Measurements from ENCODE around the gene HLX. TPM values are rescaled to one million over a fixed set of nuclear protein-coding genes. Genes with fewer than 3 reads are reported as not detected.

The HLX gene
- total RNA-seq, 1 donor = 19.9 TPM

- no peak overlapping the region for H3K4me3 ChIP-seq (ENCODE audit: low read depth, low read length)
- no peak for DNase-seq (ENCODE audit: low read depth)
- TF ChIP-seq, protein P1, sequence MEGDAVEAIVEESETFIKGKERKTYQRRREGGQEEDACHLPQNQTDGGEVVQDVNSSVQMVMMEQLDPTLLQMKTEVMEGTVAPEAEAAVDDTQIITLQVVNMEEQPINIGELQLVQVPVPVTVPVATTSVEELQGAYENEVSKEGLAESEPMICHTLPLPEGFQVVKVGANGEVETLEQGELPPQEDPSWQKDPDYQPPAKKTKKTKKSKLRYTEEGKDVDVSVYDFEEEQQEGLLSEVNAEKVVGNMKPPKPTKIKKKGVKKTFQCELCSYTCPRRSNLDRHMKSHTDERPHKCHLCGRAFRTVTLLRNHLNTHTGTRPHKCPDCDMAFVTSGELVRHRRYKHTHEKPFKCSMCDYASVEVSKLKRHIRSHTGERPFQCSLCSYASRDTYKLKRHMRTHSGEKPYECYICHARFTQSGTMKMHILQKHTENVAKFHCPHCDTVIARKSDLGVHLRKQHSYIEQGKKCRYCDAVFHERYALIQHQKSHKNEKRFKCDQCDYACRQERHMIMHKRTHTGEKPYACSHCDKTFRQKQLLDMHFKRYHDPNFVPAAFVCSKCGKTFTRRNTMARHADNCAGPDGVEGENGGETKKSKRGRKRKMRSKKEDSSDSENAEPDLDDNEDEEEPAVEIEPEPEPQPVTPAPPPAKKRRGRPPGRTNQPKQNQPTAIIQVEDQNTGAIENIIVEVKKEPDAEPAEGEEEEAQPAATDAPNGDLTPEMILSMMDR (IDR thresholded peaks at IDR 0.05; ENCODE audit: insufficient read depth, low read depth, low read length) = no peak
Observed at GRCh38 chr1:220886470-220887201, 7.4 kb downstream of the HLX start.

DNA sequence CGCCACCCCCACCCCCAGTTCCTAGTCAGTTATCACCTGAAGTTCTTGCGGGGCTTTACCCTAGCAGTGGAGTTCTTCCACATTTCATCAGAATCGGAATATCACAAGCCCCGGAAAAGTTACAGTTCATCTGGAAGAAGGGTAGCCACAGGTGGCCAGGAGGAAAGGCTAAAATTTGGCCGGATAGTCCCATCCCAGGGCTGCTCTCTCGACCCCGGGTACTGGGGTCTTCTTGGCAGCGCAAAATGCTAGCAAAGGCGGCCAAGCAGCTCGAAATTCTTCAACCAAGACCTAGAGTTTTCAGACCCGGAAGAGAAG lies 7.9 kb downstream of the HLX start:
- H3K4me3 ChIP-seq (ENCODE audit: low read depth, low read length) = no peak overlapping the region

DNA sequence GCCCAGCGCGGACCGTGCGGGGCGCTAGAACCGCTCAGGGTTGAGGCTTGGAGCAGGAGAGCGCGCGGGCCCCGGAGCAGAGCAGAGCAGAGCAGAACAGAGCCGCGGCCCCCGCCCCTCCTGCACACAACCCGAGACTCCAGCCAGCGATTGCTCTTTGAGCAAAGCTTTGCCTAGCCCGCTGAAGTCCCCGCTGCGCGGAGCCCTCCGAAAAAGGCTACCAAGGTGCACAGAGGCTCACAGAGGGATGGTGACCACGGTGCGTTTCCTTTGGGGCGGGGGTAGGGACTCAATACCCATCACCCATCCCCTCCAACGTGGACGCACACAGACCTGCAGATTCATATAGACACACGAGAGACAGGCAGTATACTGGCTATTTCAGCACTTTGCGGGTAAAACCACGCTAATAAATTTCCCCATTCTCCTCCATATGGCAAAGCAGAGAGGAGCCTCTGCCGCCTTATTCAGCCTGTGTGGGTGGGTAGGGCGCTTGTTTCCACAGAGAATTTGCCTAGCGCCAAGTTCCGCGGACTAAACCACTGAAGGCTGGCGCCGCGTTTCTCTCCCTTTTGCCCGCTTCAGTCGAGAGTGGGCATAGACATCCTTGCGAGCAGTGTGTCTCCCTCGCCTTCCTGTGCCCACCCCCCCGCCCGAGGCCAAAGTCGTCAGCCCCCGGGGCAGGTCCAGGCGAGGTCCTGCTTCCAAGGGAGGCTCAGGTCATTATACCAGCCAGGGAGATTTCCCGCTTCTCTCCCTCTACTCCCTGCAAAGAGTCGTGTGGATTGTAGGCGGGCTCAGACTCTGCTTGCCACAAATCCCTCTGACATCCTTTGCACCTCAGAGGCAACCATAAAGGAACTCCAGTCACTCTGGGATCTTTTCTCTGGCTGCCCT lies 8.5 kb downstream of the HLX start:
- H3K4me3 ChIP-seq (ENCODE audit: low read depth, low read length) = peak overlapping the region; percentile 27
- DNase-seq (ENCODE audit: low read depth) = peak; percentile 37
- TF ChIP-seq, protein P1 (IDR thresholded peaks at IDR 0.05; ENCODE audit: insufficient read depth, low read depth, low read length) = no peak

More for the DNA sequence above, 7.9 kb downstream of the HLX start:
- no peak for DNase-seq (ENCODE audit: low read depth)
- TF ChIP-seq, protein P1 (IDR thresholded peaks at IDR 0.05; ENCODE audit: insufficient read depth, low read depth, low read length) = no peak

- DNase-seq (ENCODE audit: low read depth) = no peak
- TF ChIP-seq, protein P1 (IDR thresholded peaks at IDR 0.05; ENCODE audit: insufficient read depth, low read depth, low read length) = no peak
- H3K4me3 ChIP-seq (ENCODE audit: low read depth, low read length) = no peak overlapping the region
Observed at GRCh38 chr1:220888417-220888986, 9.3 kb downstream of the HLX start.

DNA sequence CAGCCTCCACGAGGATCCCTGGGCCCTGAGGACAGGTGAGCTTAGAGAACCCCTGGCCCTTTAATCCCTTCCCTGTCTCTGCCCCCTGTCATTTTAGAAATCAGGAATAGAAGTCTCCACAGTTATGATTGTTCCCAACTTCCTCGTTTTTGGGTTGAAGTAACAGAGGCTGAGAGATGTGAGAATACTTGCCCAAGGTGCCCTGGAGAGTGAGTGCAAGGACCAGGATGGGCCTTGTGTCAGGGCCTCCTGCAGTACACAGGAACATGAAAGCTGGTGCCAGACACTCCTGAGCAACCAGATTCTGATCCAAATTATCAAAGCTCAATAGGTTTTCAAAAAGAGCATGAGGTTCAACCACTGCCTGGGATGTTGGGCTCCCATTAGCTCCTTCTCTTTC lies 10.1 kb downstream of the HLX start:
- no peak for DNase-seq (ENCODE audit: low read depth)
- no peak overlapping the region for H3K4me3 ChIP-seq (ENCODE audit: low read depth, low read length)
- TF ChIP-seq, protein P1 (IDR thresholded peaks at IDR 0.05; ENCODE audit: insufficient read depth, low read depth, low read length) = no peak

DNA sequence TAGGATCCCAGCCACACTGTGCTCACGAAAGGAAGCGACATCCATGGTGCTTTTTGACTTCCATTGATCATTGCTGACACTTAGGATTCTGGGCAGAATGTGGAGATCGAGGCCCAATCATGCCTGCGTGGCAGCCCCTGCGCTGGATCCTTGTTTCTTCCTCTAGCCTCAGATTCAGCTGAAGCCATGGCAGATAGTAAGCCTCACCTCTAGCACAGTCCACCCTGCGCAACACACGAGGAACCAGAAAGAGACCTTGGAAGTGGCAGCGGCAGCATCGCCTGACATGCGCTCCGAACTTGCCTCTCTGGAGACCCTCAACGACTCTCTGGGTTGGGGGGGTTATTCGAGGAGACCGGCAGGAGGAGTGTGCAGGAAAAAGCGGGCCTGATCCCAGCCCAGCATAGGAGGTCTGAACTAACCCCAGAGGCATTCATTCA lies 10.6 kb downstream of the HLX start:
- TF ChIP-seq, protein P1 (IDR thresholded peaks at IDR 0.05; ENCODE audit: insufficient read depth, low read depth, low read length) = no peak
- no peak overlapping the region for H3K4me3 ChIP-seq (ENCODE audit: low read depth, low read length)
- DNase-seq (ENCODE audit: low read depth) = no peak
